PC-3 (cell line): ENCODE measurements around the gene SNAPC1.

Source experiments
- EZH2 ChIP-seq: fragments of 300-600 bp; sonication (generic); IDR thresholded peaks from one replicate; pipeline ENCODE4 v1.6.1; 2017; ENCODE audit warnings: antibody characterized with exemption, mild to moderate bottlenecking, low read length; ENCODE audit not compliant: unreplicated experiment
- EZH2phosphoT487 ChIP-seq: fragments of 300-600 bp; sonication (generic); IDR thresholded peaks from 2 replicates; pipeline ENCODE4 v1.6.1; 2018; ENCODE audit warnings: mild to moderate bottlenecking, antibody characterized with exemption, low read length, borderline replicate concordance
- TF ChIP-seq, protein P1 (sequence below): fragments of 300-600 bp; sonication (generic); conservative IDR thresholded peaks from 2 replicates; pipeline ENCODE4 v1.5.1; 2017; ENCODE audit warnings: antibody characterized with exemption, low read depth, mild to moderate bottlenecking, low read length

DNA sequence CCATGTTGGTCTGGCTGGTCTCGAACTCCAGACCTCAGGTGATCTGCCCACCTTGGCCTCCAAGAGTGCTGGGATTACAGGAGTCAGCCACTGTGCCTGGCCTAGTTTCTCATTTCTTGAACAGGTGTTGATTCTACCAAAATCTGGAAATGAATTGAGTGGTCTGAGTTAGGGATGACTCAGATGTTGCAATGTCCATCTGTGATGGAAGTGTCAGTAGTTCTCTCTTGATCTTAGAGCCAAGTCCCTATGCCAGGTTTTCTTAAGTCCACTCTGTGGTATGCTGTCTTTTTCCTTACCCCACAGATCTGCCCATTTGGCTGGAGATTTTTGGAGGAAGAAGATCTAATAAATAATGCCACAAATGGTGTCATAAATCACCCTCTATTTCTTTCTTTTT is 12.6 kb downstream of the SNAPC1 start:
- no peak for TF ChIP-seq EZH2
- TF ChIP-seq, protein P1, sequence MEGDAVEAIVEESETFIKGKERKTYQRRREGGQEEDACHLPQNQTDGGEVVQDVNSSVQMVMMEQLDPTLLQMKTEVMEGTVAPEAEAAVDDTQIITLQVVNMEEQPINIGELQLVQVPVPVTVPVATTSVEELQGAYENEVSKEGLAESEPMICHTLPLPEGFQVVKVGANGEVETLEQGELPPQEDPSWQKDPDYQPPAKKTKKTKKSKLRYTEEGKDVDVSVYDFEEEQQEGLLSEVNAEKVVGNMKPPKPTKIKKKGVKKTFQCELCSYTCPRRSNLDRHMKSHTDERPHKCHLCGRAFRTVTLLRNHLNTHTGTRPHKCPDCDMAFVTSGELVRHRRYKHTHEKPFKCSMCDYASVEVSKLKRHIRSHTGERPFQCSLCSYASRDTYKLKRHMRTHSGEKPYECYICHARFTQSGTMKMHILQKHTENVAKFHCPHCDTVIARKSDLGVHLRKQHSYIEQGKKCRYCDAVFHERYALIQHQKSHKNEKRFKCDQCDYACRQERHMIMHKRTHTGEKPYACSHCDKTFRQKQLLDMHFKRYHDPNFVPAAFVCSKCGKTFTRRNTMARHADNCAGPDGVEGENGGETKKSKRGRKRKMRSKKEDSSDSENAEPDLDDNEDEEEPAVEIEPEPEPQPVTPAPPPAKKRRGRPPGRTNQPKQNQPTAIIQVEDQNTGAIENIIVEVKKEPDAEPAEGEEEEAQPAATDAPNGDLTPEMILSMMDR: no peak
- no peak for TF ChIP-seq EZH2phosphoT487
